ENCODE results near the gene BRD3OS.

- TF ChIP-seq CTCF (conservative IDR thresholded peaks at IDR 0.05; ENCODE audit: low read depth in 2 of 2) (no peak), POLR2AphosphoS5 (IDR thresholded peaks at IDR 0.05; ENCODE audit: low read depth) (no peak), CREB1 (CRISPR knock-in tag; IDR thresholded peaks at IDR 0.05; ENCODE audit: low read depth) (no peak), EZH2 (IDR thresholded peaks at IDR 0.05; ENCODE audit: low read depth, unreplicated experiment) (no peak), REST (IDR thresholded peaks at IDR 0.05; ENCODE audit: unreplicated experiment) (no peak), JUNB (IDR thresholded peaks at IDR 0.05; ENCODE audit: unreplicated experiment) (no peak), EZH2phosphoT487 (IDR thresholded peaks at IDR 0.05; ENCODE audit: unreplicated experiment) (no peak), STAT1 (IDR thresholded peaks at IDR 0.05; ENCODE audit: unreplicated experiment) (no peak), ETS1 (IDR thresholded peaks at IDR 0.05) (no peak), ZNF114 (CRISPR knock-in tag; IDR thresholded peaks at IDR 0.05) (no peak), NANOG (IDR thresholded peaks at IDR 0.05; ENCODE audit: borderline replicate concordance) (no peak)
Observed at GRCh38 chr9:134005381-134005780, 19.9 kb upstream of the BRD3OS start.
